CD4-positive, alpha-beta T cell (primary cell): ENCODE data around the gene ABCE1. TPM values are rescaled to one million over a fixed set of nuclear protein-coding genes. Genes with fewer than 3 reads are reported as not detected.

Source experiments
- ATAC-seq: fragments of 200-7000 bp; cut with Tn5 transposase; one replicate; pipeline ENCODE4 v1.10.0; 2022; ENCODE audit warnings: mild to moderate bottlenecking; ENCODE audit not compliant: poor library complexity
- CTCF ChIA-PET: fragments of 350-600 bp; sonication (Branson Sonifier 250); formaldehyde crosslinking; loops from one replicate; lab custom pipeline; 2021; ENCODE audit warnings: antibody characterized with exemption, inconsistent platforms; lab: Charles Lee
- POLR2A ChIA-PET: fragments of 350-600 bp; sonication (Branson Sonifier 250); formaldehyde crosslinking; loops from one replicate; lab custom pipeline; 2021; ENCODE audit warnings: antibody characterized with exemption, inconsistent platforms; lab: Charles Lee
- DNase-seq, 14 experiments: peaks; one replicate each; pipeline ENCODE4 v3.0.0-alpha.2; 2013 to 2020; ENCODE audit warnings: mixed read lengths in 2 of 14
- H3K27ac ChIP-seq, 2 donors: one replicate each; pipeline versions ENCODE4 v1.5.1 to v1.7.0; 2013; ENCODE audit warnings: low read length in 2 of 2, low read depth in 1 of 2, mild to moderate bottlenecking in 1 of 2
- H3K27me3 ChIP-seq, 2 experiments: 1 replicate in 1 of 2; 2 replicates in 1 of 2; pipeline versions ENCODE4 v1.6.1 to v1.7.0; 2013; ENCODE audit warnings: low read length in 2 of 2, control low read depth in 1 of 2, mild to moderate bottlenecking in 1 of 2, moderate library complexity in 1 of 2; ENCODE audit not compliant: insufficient read depth in 2 of 2, control insufficient read depth in 1 of 2
- H3K36me3 ChIP-seq: one replicate; pipeline ENCODE4 v1.6.1; 2013; ENCODE audit warnings: low read length, control low read depth; ENCODE audit not compliant: insufficient read depth
- H3K4me1 ChIP-seq: one replicate; pipeline ENCODE4 v1.6.1; 2013; ENCODE audit warnings: low read length, control low read depth; ENCODE audit not compliant: insufficient read depth
- H3K4me3 ChIP-seq: one replicate; pipeline ENCODE4 v1.5.1; 2013; ENCODE audit warnings: mild to moderate bottlenecking, low read length, moderate library complexity
- H3K9me3 ChIP-seq, 2 experiments: 1 replicate in 1 of 2; 2 replicates in 1 of 2; pipeline versions ENCODE4 v1.6.1 to v1.7.0; 2013; ENCODE audit warnings: low read length in 2 of 2, mild to moderate bottlenecking in 2 of 2, control low read depth in 1 of 2, moderate library complexity in 1 of 2; ENCODE audit not compliant: control insufficient read depth in 1 of 2, insufficient read depth in 1 of 2
- H3K27ac Mint-ChIP-seq: one replicate; pipeline ENCODE4 v1.8.0; 2020; ENCODE audit warnings: mixed read lengths
- H3K27me3 Mint-ChIP-seq: one replicate; pipeline ENCODE4 v1.8.0; 2021; ENCODE audit warnings: mixed read lengths
- H3K36me3 Mint-ChIP-seq: one replicate; pipeline ENCODE4 v1.8.0; 2021; ENCODE audit warnings: low read depth, mixed read lengths
- H3K4me1 Mint-ChIP-seq: one replicate; pipeline ENCODE4 v1.8.0; 2021; ENCODE audit warnings: low read depth, mixed read lengths
- H3K4me3 Mint-ChIP-seq: one replicate; pipeline ENCODE4 v1.8.0; 2020; ENCODE audit warnings: mild to moderate bottlenecking, mixed read lengths
- H3K9me3 Mint-ChIP-seq: one replicate; pipeline ENCODE4 v1.8.0; 2020; ENCODE audit warnings: mixed read lengths
- CTCF ChIP-seq: fragments of 200-600 bp; IDR thresholded peaks from one replicate; pipeline ENCODE4 v1.8.0; 2022; ENCODE audit warnings: antibody characterized with exemption, mild to moderate bottlenecking
- intact Hi-C, 2 experiments: fragments of 100-400 bp; cut with DNase I in 1 of 2; cut with micrococcal nuclease in 1 of 2; formaldehyde crosslinking; loops; one replicate each; pipeline versions ENCODE4 v1.15.1 to v1.9.0; 2023 to 2025; cut with DNase I, micrococcal nuclease
- total RNA-seq, 174 experiments: library from RNA in 2 of 174; stranded (reverse) in 2 of 174; gene quantifications; one replicate each; pipeline ENCODE4 v1.2.3 and lab custom pipeline; 2021 to 2026

Gene ABCE1
- total RNA-seq, 2 experiments from 2014 or later: 50.1 to 50.6 TPM

DNA sequence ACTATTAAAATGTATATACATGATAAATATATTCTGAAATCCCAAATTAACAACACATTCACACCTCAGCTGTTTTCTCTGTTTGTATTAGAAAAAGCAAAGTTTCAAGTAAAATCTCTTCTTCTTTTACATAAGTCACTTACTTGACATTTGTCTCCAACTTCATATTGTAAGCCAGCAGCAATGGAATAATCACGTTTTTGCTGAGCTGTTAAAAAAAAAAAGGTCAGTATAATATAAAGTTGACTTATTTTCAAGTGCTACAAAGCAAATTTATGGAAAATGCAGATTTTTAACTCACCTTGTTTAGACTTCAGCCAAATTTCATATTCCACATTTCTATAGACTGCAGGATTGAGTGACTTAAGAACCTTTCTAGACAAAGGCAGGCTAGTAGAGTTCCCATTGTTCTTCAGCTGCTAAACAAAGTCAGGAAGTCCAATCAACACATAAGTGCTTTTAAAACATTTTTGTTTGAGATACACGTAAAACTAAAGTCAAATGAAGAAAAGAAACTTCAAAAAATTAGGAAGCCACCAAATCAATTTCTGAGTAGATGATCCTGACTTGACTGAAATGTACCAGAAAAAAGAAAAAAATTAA, 57.3 kb downstream of the ABCE1 start:
- no peaks in the 10 kb centered on the region for H3K9me3 Mint-ChIP-seq
- H3K4me3 ChIP-seq: no peak overlapping the region
- no peak for ATAC-seq
- POLR2A ChIA-PET: interaction anchor here (0.6 kb wide), 1 partner anchor 24 kb away, joined by 3 read pairs; no protein-coding TSS in a partner anchor
- H3K36me3 Mint-ChIP-seq: peaks cover 86% of the 10 kb centered on the region
- CTCF ChIA-PET: interaction anchor here (1.2 kb wide), 1 partner anchor 14 kb away, joined by 3 read pairs; no protein-coding TSS in a partner anchor
- H3K4me1 Mint-ChIP-seq: no peaks in the 10 kb centered on the region
- H3K9me3 ChIP-seq: no peaks in the 10 kb centered on the region
- no peaks in the 10 kb centered on the region for H3K27me3 Mint-ChIP-seq
- intact Hi-C loops: no loop called here
- no peaks in the 10 kb centered on the region for H3K4me1 ChIP-seq
- no peak overlapping the region for H3K4me3 Mint-ChIP-seq
- peak overlapping the region in 1 of 2 donors; percentile 0 for H3K27ac ChIP-seq
- DNase-seq: no peak
- H3K27me3 ChIP-seq: no peaks in the 10 kb centered on the region
- H3K36me3 ChIP-seq: peaks cover 86% of the 10 kb centered on the region
- no peak for TF ChIP-seq CTCF
- no peak overlapping the region for H3K27ac Mint-ChIP-seq

DNA sequence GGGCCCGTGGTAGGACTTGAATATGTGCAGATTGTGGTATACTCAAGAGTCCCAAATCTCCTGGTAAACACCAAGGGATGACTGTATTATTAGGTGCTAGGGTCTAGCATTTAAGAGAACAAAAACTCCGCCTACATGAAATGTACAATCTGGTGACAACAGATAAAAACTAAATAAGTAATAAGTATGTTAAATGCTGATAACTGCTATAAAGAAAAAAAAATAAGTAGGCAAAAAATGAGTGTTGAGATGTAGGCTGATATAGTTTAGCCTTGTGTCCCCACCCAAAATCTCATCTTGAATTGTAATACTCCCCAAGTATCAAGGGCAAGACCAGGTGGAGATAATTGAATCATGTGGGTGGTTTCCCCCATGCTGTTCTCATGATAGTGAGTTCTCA, 58.9 kb downstream of the ABCE1 start:
- H3K9me3 Mint-ChIP-seq: no peaks in the 10 kb centered on the region
- Histone ChIP-seq H3K27ac (no peak overlapping the region), H3K36me3 (peaks cover 84% of the 10 kb centered on the region), H3K4me3 (no peak overlapping the region), H3K4me1 (no peaks in the 10 kb centered on the region), H3K27me3 (no peaks in the 10 kb centered on the region), H3K9me3 (no peaks in the 10 kb centered on the region)
- POLR2A ChIA-PET: no interaction called here
- no peaks in the 10 kb centered on the region for H3K27me3 Mint-ChIP-seq
- TF ChIP-seq CTCF: no peak
- peaks cover 93% of the 10 kb centered on the region for H3K36me3 Mint-ChIP-seq
- no peak overlapping the region for H3K4me3 Mint-ChIP-seq
- DNase-seq: no peak
- H3K27ac Mint-ChIP-seq: no peak overlapping the region
- CTCF ChIA-PET: no interaction called here
- intact Hi-C loops: no loop called here
- no peak for ATAC-seq
- H3K4me1 Mint-ChIP-seq: no peaks in the 10 kb centered on the region

GRCh38 chr4:145161549-145161948, 63.4 kb downstream of the ABCE1 start:
- CTCF ChIA-PET: interaction anchor here (1.2 kb wide), 1 partner anchor 11 kb away, joined by 3 read pairs; no protein-coding TSS in a partner anchor
- H3K4me3 Mint-ChIP-seq: no peak overlapping the region
- H3K36me3 ChIP-seq: peaks cover 60% of the 10 kb centered on the region

More at GRCh38 chr4:145161549-145161948, 63.4 kb downstream of the ABCE1 start:
- Mint-ChIP-seq H3K4me1 (no peaks in the 10 kb centered on the region), H3K27ac (no peak overlapping the region), H3K9me3 (no peaks in the 10 kb centered on the region), H3K27me3 (no peaks in the 10 kb centered on the region), H3K36me3 (peaks cover 81% of the 10 kb centered on the region)
- H3K9me3 ChIP-seq: no peaks in the 10 kb centered on the region
- no peaks in the 10 kb centered on the region for H3K4me1 ChIP-seq
- no peaks in the 10 kb centered on the region for H3K27me3 ChIP-seq
- no peak for ATAC-seq
- no peak for TF ChIP-seq CTCF
- POLR2A ChIA-PET: interaction anchor here (1.0 kb wide), 1 partner anchor 41 kb away, joined by 3 read pairs; no protein-coding TSS in a partner anchor
- no peak overlapping the region for H3K27ac ChIP-seq
- H3K4me3 ChIP-seq: no peak overlapping the region
- intact Hi-C loops: loop anchor here in 1 of 2 experiments (5.0 kb wide), 1 partner anchor 39 kb away; no protein-coding TSS in a partner anchor
- no peak for DNase-seq
